Hepatocyte (in vitro differentiated cells): ENCODE results near the gene SYNDIG1.

Source experiments
- EZH2 ChIP-seq: fragments of 200-600 bp; sonication (generic); IDR thresholded peaks from 2 replicates; pipeline ENCODE4 v1.6.1; 2016; ENCODE audit warnings: antibody characterized with exemption, mild to moderate bottlenecking, borderline replicate concordance
- EZH2phosphoT487 ChIP-seq: fragments of 200-600 bp; sonication (generic); IDR thresholded peaks from one replicate; pipeline ENCODE4 v1.6.1; 2018; ENCODE audit warnings: antibody characterized with exemption, mild to moderate bottlenecking, low read depth, moderate library complexity; ENCODE audit not compliant: unreplicated experiment, severe bottlenecking
- TF ChIP-seq, protein P1 (sequence below): fragments of 200-600 bp; sonication (generic); IDR thresholded peaks from 2 replicates; pipeline ENCODE4 v1.5.1; 2016; ENCODE audit warnings: antibody characterized with exemption, mild to moderate bottlenecking; ENCODE audit not compliant: poor library complexity

DNA sequence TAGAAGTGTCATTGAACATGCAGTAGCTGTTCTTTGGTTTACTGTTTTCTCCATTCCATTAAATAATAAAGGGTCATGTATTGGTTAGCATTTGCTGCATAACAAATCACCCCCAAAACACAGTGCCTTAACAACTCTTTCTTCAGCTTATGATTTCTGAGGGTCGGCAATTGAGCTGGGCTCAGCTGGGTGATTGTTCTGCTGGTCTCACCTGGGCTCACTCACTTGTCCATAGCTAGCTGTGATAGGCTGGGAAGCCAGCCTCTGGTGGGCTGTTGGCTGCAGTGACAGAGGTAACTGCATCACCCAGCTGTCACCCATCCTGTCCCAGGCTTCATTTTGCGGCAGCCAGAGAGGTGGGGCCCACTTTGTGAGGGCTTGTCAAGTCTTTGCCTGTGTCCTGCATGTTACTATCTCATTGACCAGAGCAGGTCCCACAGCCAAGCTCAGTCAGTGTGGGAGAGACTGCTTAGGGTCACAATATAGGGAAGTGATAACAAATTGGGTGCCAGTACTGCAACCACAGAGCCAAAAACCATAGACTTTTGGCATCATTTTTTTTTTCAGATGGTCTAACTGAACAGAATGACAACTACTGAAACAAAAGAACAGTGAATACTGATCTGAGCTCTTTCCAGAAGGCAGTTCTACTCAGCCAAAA, 76.9 kb downstream of the SYNDIG1 start:
- TF ChIP-seq, protein P1, sequence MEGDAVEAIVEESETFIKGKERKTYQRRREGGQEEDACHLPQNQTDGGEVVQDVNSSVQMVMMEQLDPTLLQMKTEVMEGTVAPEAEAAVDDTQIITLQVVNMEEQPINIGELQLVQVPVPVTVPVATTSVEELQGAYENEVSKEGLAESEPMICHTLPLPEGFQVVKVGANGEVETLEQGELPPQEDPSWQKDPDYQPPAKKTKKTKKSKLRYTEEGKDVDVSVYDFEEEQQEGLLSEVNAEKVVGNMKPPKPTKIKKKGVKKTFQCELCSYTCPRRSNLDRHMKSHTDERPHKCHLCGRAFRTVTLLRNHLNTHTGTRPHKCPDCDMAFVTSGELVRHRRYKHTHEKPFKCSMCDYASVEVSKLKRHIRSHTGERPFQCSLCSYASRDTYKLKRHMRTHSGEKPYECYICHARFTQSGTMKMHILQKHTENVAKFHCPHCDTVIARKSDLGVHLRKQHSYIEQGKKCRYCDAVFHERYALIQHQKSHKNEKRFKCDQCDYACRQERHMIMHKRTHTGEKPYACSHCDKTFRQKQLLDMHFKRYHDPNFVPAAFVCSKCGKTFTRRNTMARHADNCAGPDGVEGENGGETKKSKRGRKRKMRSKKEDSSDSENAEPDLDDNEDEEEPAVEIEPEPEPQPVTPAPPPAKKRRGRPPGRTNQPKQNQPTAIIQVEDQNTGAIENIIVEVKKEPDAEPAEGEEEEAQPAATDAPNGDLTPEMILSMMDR: no peak
- no peak for TF ChIP-seq EZH2
- no peak for TF ChIP-seq EZH2phosphoT487
